IMR-90 (cell line): ENCODE data around the gene GYPE. TPM values are rescaled to one million over a fixed set of nuclear protein-coding genes. Genes with fewer than 3 reads are reported as not detected.
"Not testable (repeated sequence)": the region's sequence is repeated elsewhere in the genome, so short reads cannot be mapped to it uniquely, and the experiment has no call there.

Source experiments
- ATAC-seq: fragments of 200-7000 bp; cut with Tn5 transposase; 2 replicates; pipeline ENCODE4 v1.9.1; 2020; ENCODE audit warnings: low read depth, mild to moderate bottlenecking, moderate library complexity
- Bru-seq: library from RNA; stranded (reverse); fragments of 400-500 nt; gene quantifications from one replicate; lab custom pipeline; 2021; lab: Mats Ljungman, UMichigan
- BruChase-seq, 2 experiments: library from RNA; stranded (reverse); fragments of 400-500 nt; gene quantifications; one replicate each; lab custom pipeline; 2021; lab: Mats Ljungman, UMichigan
- BruUV-seq: library from RNA; stranded (reverse); fragments of 400-500 nt; replicated peaks from 2 replicates; lab custom pipeline; 2021; lab: Mats Ljungman, UMichigan
- CTCF ChIA-PET: fragments of 300-600 bp; formaldehyde crosslinking; extraction: SDS; loops from one replicate; lab custom pipeline; 2021; ENCODE audit warnings: antibody characterized with exemption; lab: Yijun Ruan, JAX
- POLR2A ChIA-PET: fragments of 300-600 bp; sonication (Branson Sonifier 250); formaldehyde crosslinking; loops from one replicate; lab custom pipeline; 2022; ENCODE audit warnings: antibody characterized with exemption; ENCODE audit not compliant: unreplicated experiment; lab: Charles Lee
- DNase-seq: peaks from one replicate; pipeline ENCODE4 v3.0.0; 2013
- H2AFZ ChIP-seq: replicated peaks from 2 replicates; pipeline ENCODE3; 2013; ENCODE audit warnings: low read length, mild to moderate bottlenecking; ENCODE audit not compliant: poor library complexity
- H2AK5ac ChIP-seq: 2 replicates; pipeline ENCODE4 v1.6.1; 2013; ENCODE audit warnings: low read depth, low read length, inconsistent platforms
- H2AK9ac ChIP-seq: replicated peaks from 2 replicates; pipeline ENCODE3; 2013; ENCODE audit warnings: mild to moderate bottlenecking, low read depth, low read length, moderate library complexity; ENCODE audit not compliant: poor library complexity
- H2BK120ac ChIP-seq: 2 replicates; pipeline ENCODE4 v1.6.1; 2013; ENCODE audit warnings: low read depth, low read length, inconsistent platforms
- H2BK15ac ChIP-seq: 3 replicates; pipeline ENCODE4 v1.6.1; 2013; ENCODE audit warnings: low read depth, low read length, inconsistent platforms
- H2BK20ac ChIP-seq: 2 replicates; pipeline ENCODE4 v1.6.1; 2013; ENCODE audit warnings: low read depth, mild to moderate bottlenecking, inconsistent platforms, low read length, moderate library complexity
- H2BK5ac ChIP-seq: 2 replicates; pipeline ENCODE4 v1.6.1; 2013; ENCODE audit warnings: mild to moderate bottlenecking, low read depth, low read length, inconsistent platforms; ENCODE audit not compliant: poor library complexity, severe bottlenecking
- H3K14ac ChIP-seq: replicated peaks from 2 replicates; pipeline ENCODE4 v1.6.1; 2013; ENCODE audit warnings: low read depth, low read length, inconsistent platforms
- H3K18ac ChIP-seq: 2 replicates; pipeline ENCODE4 v1.6.1; 2013; ENCODE audit warnings: low read depth, low read length, control low read depth
- H3K23ac ChIP-seq: 2 replicates; pipeline ENCODE4 v1.6.1; 2013; ENCODE audit warnings: low read depth, low read length, inconsistent platforms
- H3K27ac ChIP-seq: 2 replicates; pipeline ENCODE4 v1.5.1; 2013; ENCODE audit warnings: mild to moderate bottlenecking, control low read depth, low read length; ENCODE audit not compliant: insufficient read depth
- H3K27me3 ChIP-seq: 2 replicates; pipeline ENCODE4 v1.6.1; 2013; ENCODE audit warnings: low read length; ENCODE audit not compliant: control insufficient read depth, insufficient read depth
- H3K36me3 ChIP-seq: 2 replicates; pipeline ENCODE4 v1.6.1; 2013; ENCODE audit warnings: low read length, mixed read lengths; ENCODE audit not compliant: control insufficient read depth, insufficient read depth
- H3K4ac ChIP-seq: 2 replicates; pipeline ENCODE4 v1.6.1; 2013; ENCODE audit warnings: low read depth, low read length, inconsistent platforms
- H3K4me1 ChIP-seq: 2 replicates; pipeline ENCODE4 v1.6.1; 2013; ENCODE audit warnings: low read length, mixed read lengths; ENCODE audit not compliant: control insufficient read depth, insufficient read depth
- H3K4me2 ChIP-seq: 2 replicates; pipeline ENCODE4 v1.6.1; 2013; ENCODE audit warnings: low read depth, mild to moderate bottlenecking, control low read depth, low read length, moderate library complexity
- H3K4me3 ChIP-seq: 2 replicates; pipeline ENCODE4 v1.5.1; 2013; ENCODE audit warnings: low read depth, mild to moderate bottlenecking, control low read depth, low read length, moderate library complexity; ENCODE audit not compliant: insufficient read depth
- H3K56ac ChIP-seq: 2 replicates; pipeline ENCODE4 v1.6.1; 2013; ENCODE audit warnings: low read length, inconsistent platforms; ENCODE audit not compliant: insufficient read depth; ENCODE audit errors: extremely low read depth
- H3K79me1 ChIP-seq, 2 experiments: 2 replicates each; pipeline ENCODE4 v1.6.1; 2013; ENCODE audit warnings: low read length in 2 of 2, inconsistent platforms in 1 of 2, low read depth in 1 of 2
- H3K9ac ChIP-seq: 2 replicates; pipeline ENCODE4 v1.6.1; 2013; ENCODE audit warnings: low read depth, low read length, control low read depth
- H3K9me1 ChIP-seq: 2 replicates; pipeline ENCODE4 v1.6.1; 2013; ENCODE audit warnings: low read length, inconsistent platforms; ENCODE audit not compliant: insufficient read depth
- H3K9me3 ChIP-seq: 2 replicates; pipeline ENCODE4 v1.6.1; 2013; ENCODE audit warnings: low read length; ENCODE audit not compliant: control insufficient read depth, insufficient read depth
- H4K20me1 ChIP-seq: 2 replicates; pipeline ENCODE4 v1.6.1; 2013; ENCODE audit warnings: low read length, inconsistent platforms; ENCODE audit not compliant: insufficient read depth
- H4K5ac ChIP-seq: 2 replicates; pipeline ENCODE4 v1.6.1; 2013; ENCODE audit warnings: mild to moderate bottlenecking, low read depth, low read length, control low read depth
- H4K8ac ChIP-seq, 2 experiments: 2 replicates each; pipeline ENCODE4 v1.6.1; 2013; ENCODE audit warnings: low read depth in 2 of 2, low read length in 2 of 2, control low read depth in 1 of 2, inconsistent platforms in 1 of 2
- H4K91ac ChIP-seq: 2 replicates; pipeline ENCODE4 v1.6.1; 2013; ENCODE audit warnings: low read depth, low read length, inconsistent platforms; ENCODE audit not compliant: insufficient read depth
- WGBS, 2 experiments: methylation state at CpG; one replicate each; pipeline versions ENCODE4 v1.1.5 to v1.1.7; 2013; ENCODE audit warnings: missing lambda C conversion rate in 2 of 2; ENCODE audit not compliant: insufficient read length in 1 of 2; ENCODE audit errors: extremely low coverage in 2 of 2; 5-methylcytosine and 5-hydroxymethylcytosine counted together
- dilution Hi-C: fragments of 300-500 bp; cut with HindIII; formaldehyde crosslinking; loops from one replicate; pipeline ENCODE4 v1.14.3; 2018; ENCODE audit warnings: low sequenced_read_pairs; ENCODE audit not compliant: unreplicated experiment
- in situ Hi-C: fragments of 300-500 bp; cut with MboI; formaldehyde crosslinking; loops from 3 replicates; pipeline ENCODE4 v1.14.3; 2019; ENCODE audit warnings: low sequenced_read_pairs, inconsistent platforms, mixed read lengths
- intact Hi-C: fragments of 100-400 bp; cut with micrococcal nuclease; formaldehyde crosslinking; loops from 2 replicates; pipeline ENCODE4 v1.10.0; 2022
- long read RNA-seq: library from polyadenylated mRNA; unstranded; transcript quantifications from one replicate; pipeline ENCODE4 v2.0.0, GENCODE V29; 2021; ENCODE audit not compliant: unreplicated experiment
- polyA plus RNA-seq, 3 experiments: library from polyadenylated mRNA; depleted of rRNA; stranded (reverse); fragments of >200 nt; gene quantifications; 2 replicates each; pipeline ENCODE4 v1.2.3, GENCODE V29; 2012; ENCODE audit warnings: low replicate concordance in 1 of 3
- total RNA-seq: library from RNA; depleted of rRNA; stranded (reverse); fragments of >200 nt; gene quantifications from 2 replicates; pipeline ENCODE4 v1.2.3, GENCODE V29; 2012; rRNA removed

Gene GYPE
- total RNA-seq (0.28 and 0.54 TPM in 2 replicates), polyA plus RNA-seq (2012; rRNA removed) (0.36 and 0.42 TPM in 2 replicates), Bru-seq, nascent RNA (percentile 34 among the genes with signal in this experiment), BruChase-seq, experiment 1, labeled RNA remaining after a 6-hour chase (percentile 29 among the genes with signal in this experiment), BruChase-seq, experiment 2, labeled RNA remaining after a 2-hour chase (percentile 35 among the genes with signal in this experiment)
- 0.08 and 0.09 TPM in 2 replicates for polyA plus RNA-seq (2012; cell fraction: cytosol; rRNA removed)
- polyA plus RNA-seq (2012; cell fraction: nucleus; rRNA removed; ENCODE audit: low replicate concordance) = 0.03 and 0.58 TPM in 2 replicates
- long read RNA-seq, partial matches to known transcripts = 0 of 2 reads
- long read RNA-seq, other reads (novel, unspliced or antisense) = 2 of 2 reads

GRCh38 chr4:143905440-143905839 lies at the start of gene GYPE:
Gene GYPE, minus strand, starts transcription at chr4:143905559. Its CDS starts 52 bp downstream, at chr4:143905507.
- no CpG with 5 or more reads among the region's 2 CpGs for WGBS, 2 experiments
- H3K14ac ChIP-seq, H3K9me3 ChIP-seq, H3K9ac ChIP-seq, H3K56ac ChIP-seq, H3K23ac ChIP-seq, H2BK5ac ChIP-seq, H4K5ac ChIP-seq, intact Hi-C loops, dilution Hi-C loops, POLR2A ChIA-PET, H4K8ac ChIP-seq, H3K4me3 ChIP-seq, H2AK5ac ChIP-seq, H2AK9ac ChIP-seq, H3K4ac ChIP-seq, H3K9me1 ChIP-seq, H3K79me1 ChIP-seq, DNase-seq, H2BK15ac ChIP-seq, in situ Hi-C loops, H3K36me3 ChIP-seq, H3K4me1 ChIP-seq, H2AFZ ChIP-seq, H3K4me2 ChIP-seq, H2BK20ac ChIP-seq, H3K27me3 ChIP-seq, H2BK120ac ChIP-seq, H4K20me1 ChIP-seq, H4K91ac ChIP-seq, CTCF ChIA-PET, BruUV-seq, H3K27ac ChIP-seq, H3K18ac ChIP-seq, ATAC-seq: not testable (repeated sequence)

GRCh38 chr4:143951458-143951972 lies 46.2 kb upstream of the GYPE start:
- H3K27ac ChIP-seq, H3K4me2 ChIP-seq, H3K27me3 ChIP-seq, H2BK5ac ChIP-seq, BruUV-seq, intact Hi-C loops, POLR2A ChIA-PET, H3K9me1 ChIP-seq, H3K18ac ChIP-seq, H3K79me1 ChIP-seq, H2BK15ac ChIP-seq, H4K5ac ChIP-seq, H3K9me3 ChIP-seq, H3K9ac ChIP-seq, H2AFZ ChIP-seq, H3K4me3 ChIP-seq, H3K4ac ChIP-seq, H4K91ac ChIP-seq, DNase-seq, H2BK120ac ChIP-seq, in situ Hi-C loops, H4K20me1 ChIP-seq, H2BK20ac ChIP-seq, H4K8ac ChIP-seq, H2AK5ac ChIP-seq, H3K23ac ChIP-seq, H2AK9ac ChIP-seq, H3K14ac ChIP-seq, CTCF ChIA-PET, dilution Hi-C loops, H3K36me3 ChIP-seq, H3K4me1 ChIP-seq, H3K56ac ChIP-seq, ATAC-seq: not testable (repeated sequence)
